GM06990 (cell line): ENCODE data around the gene EPM2AIP1.

Experiments used
- DNase-seq: peaks from one replicate; pipeline ENCODE4 v3.0.0-alpha.2; 2011; ENCODE audit not compliant: insufficient read length; ENCODE audit errors: extremely low read depth
- H3K27me3 ChIP-seq: replicated peaks from 2 replicates; pipeline ENCODE4 v1.6.0; 2011; ENCODE audit warnings: low read length; ENCODE audit not compliant: control insufficient read depth, insufficient read depth
- H3K36me3 ChIP-seq: 2 replicates; pipeline ENCODE4 v1.5.1; 2011; ENCODE audit warnings: low read length; ENCODE audit not compliant: control insufficient read depth, insufficient read depth
- H3K4me3 ChIP-seq: replicated peaks from 2 replicates; pipeline ENCODE4 v1.5.1; 2011; ENCODE audit warnings: low read depth, mild to moderate bottlenecking, control low read depth, low read length
- CTCF ChIP-seq: IDR thresholded peaks from 2 replicates; pipeline ENCODE4 v1.5.1; 2011; ENCODE audit warnings: low read length, control low read depth, mild to moderate bottlenecking, inconsistent platforms; ENCODE audit not compliant: insufficient read depth, poor library complexity, severe bottlenecking

The EPM2AIP1 gene

GRCh38 chr3:36991147-36991546 is 1.8 kb downstream of the EPM2AIP1 start:
- TF ChIP-seq CTCF, result no peak
- peaks cover 3% of the 10 kb centered on the region for H3K36me3 ChIP-seq
- no peaks in the 10 kb centered on the region for H3K27me3 ChIP-seq
- peak overlapping the region; percentile 85 for H3K4me3 ChIP-seq
- peak; percentile 39 for DNase-seq

- DNase-seq, result no peak
Observed at GRCh38 chr3:36989568-36989967, 3.4 kb downstream of the EPM2AIP1 start.

GRCh38 chr3:36989005-36989404 is 3.9 kb downstream of the EPM2AIP1 start:
- peak overlapping the region; percentile 85 for H3K4me3 ChIP-seq
- no peak for TF ChIP-seq CTCF
- no peak for DNase-seq
- peaks cover 7% of the 10 kb centered on the region for H3K36me3 ChIP-seq
- no peaks in the 10 kb centered on the region for H3K27me3 ChIP-seq

More at GRCh38 chr3:36989568-36989967, 3.4 kb downstream of the EPM2AIP1 start:
- no peaks in the 10 kb centered on the region for H3K27me3 ChIP-seq
- H3K4me3 ChIP-seq, result peak overlapping the region; percentile 85
- H3K36me3 ChIP-seq, result peaks cover 5% of the 10 kb centered on the region
- no peak for TF ChIP-seq CTCF

- Histone ChIP-seq H3K4me3 (peak overlapping the region; percentile 25; the same call in 1 of the 2 replicates), H3K36me3 (peaks cover 7% of the 10 kb centered on the region), H3K27me3 (no peaks in the 10 kb centered on the region)
- TF ChIP-seq CTCF, result no peak
- DNase-seq, result no peak
Observed at GRCh38 chr3:36988356-36988755, 4.6 kb downstream of the EPM2AIP1 start.

GRCh38 chr3:36981006-36981405 is 11.9 kb downstream of the EPM2AIP1 start:
- H3K27me3 ChIP-seq, result no peaks in the 10 kb centered on the region
- peaks cover 7% of the 10 kb centered on the region for H3K36me3 ChIP-seq
- no peak overlapping the region for H3K4me3 ChIP-seq
- DNase-seq, result no peak
- TF ChIP-seq CTCF, result no peak

- H3K4me3 ChIP-seq, result no peak overlapping the region
- no peak for TF ChIP-seq CTCF
- no peaks in the 10 kb centered on the region for H3K36me3 ChIP-seq
- H3K27me3 ChIP-seq, result no peaks in the 10 kb centered on the region
- no peak for DNase-seq
Observed at GRCh38 chr3:36973139-36973538, 19.8 kb downstream of the EPM2AIP1 start.
